BJ (cell line): ENCODE results near the gene CYB5R3. TPM values are rescaled to one million over a fixed set of nuclear protein-coding genes. Genes with fewer than 3 reads are reported as not detected.

Experiments used
- CTCF ChIA-PET: fragments of 350-600 bp; formaldehyde crosslinking; extraction: SDS; loops from one replicate; lab custom pipeline; 2021; ENCODE audit warnings: antibody characterized with exemption, inconsistent platforms; lab: Yijun Ruan, JAX
- POLR2A ChIA-PET: fragments of 300-600 bp; sonication (Branson Sonifier 250); formaldehyde crosslinking; extraction: SDS; loops from one replicate; lab custom pipeline; 2021; ENCODE audit warnings: antibody characterized with exemption; lab: Charles Lee
- DNase-seq: peaks from one replicate; pipeline ENCODE4 v3.0.0-alpha.2; 2011; ENCODE audit warnings: low read depth
- H3K27me3 ChIP-seq: 2 replicates; pipeline ENCODE4 v1.6.0; 2011; ENCODE audit warnings: low read length; ENCODE audit not compliant: control insufficient read depth, insufficient read depth
- H3K36me3 ChIP-seq: 2 replicates; pipeline ENCODE4 v1.5.1; 2011; ENCODE audit warnings: low read length; ENCODE audit not compliant: control insufficient read depth, insufficient read depth
- H3K4me3 ChIP-seq: 2 replicates; pipeline ENCODE4 v1.5.1; 2011; ENCODE audit warnings: low read depth, mild to moderate bottlenecking, control low read depth, low read length
- polyA plus RNA-seq: library from polyadenylated mRNA; depleted of rRNA; stranded (reverse); fragments of >200 nt; gene quantifications from 2 replicates; pipeline ENCODE4 v1.2.3, GENCODE V29; 2011
- TF ChIP-seq, protein P1 (sequence below): IDR thresholded peaks from 2 replicates; pipeline ENCODE4 v1.5.1; 2011; ENCODE audit warnings: low read depth, mild to moderate bottlenecking, control low read depth, inconsistent platforms, low read length, moderate library complexity; ENCODE audit not compliant: insufficient read depth

CYB5R3 gene
- polyA plus RNA-seq, 1 experiment, result 418 TPM

- ChIA-PET POLR2A (no interaction called here), CTCF (interaction anchor here (1.0 to 5.2 kb wide), 4 partner anchors 9 to 189 kb away, joined by 3 to 24 read pairs (median 4); partner anchors contain the start of gene POLDIP3)
- TF ChIP-seq, protein P1, sequence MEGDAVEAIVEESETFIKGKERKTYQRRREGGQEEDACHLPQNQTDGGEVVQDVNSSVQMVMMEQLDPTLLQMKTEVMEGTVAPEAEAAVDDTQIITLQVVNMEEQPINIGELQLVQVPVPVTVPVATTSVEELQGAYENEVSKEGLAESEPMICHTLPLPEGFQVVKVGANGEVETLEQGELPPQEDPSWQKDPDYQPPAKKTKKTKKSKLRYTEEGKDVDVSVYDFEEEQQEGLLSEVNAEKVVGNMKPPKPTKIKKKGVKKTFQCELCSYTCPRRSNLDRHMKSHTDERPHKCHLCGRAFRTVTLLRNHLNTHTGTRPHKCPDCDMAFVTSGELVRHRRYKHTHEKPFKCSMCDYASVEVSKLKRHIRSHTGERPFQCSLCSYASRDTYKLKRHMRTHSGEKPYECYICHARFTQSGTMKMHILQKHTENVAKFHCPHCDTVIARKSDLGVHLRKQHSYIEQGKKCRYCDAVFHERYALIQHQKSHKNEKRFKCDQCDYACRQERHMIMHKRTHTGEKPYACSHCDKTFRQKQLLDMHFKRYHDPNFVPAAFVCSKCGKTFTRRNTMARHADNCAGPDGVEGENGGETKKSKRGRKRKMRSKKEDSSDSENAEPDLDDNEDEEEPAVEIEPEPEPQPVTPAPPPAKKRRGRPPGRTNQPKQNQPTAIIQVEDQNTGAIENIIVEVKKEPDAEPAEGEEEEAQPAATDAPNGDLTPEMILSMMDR, result no peak
- Histone ChIP-seq H3K4me3 (no peak overlapping the region), H3K36me3 (peaks cover 47% of the 10 kb centered on the region), H3K27me3 (no peaks in the 10 kb centered on the region)
- DNase-seq, result no peak
Observed at GRCh38 chr22:42630901-42631602, 18.1 kb downstream of the CYB5R3 start.

GRCh38 chr22:42630211-42630610 is 19.0 kb downstream of the CYB5R3 start:
- POLR2A ChIA-PET, result no interaction called here

GRCh38 chr22:42627981-42628380 is 21.2 kb downstream of the CYB5R3 start:
- Histone ChIP-seq H3K4me3 (no peak overlapping the region), H3K36me3 (peaks cover 59% of the 10 kb centered on the region), H3K27me3 (no peaks in the 10 kb centered on the region)
- CTCF ChIA-PET, result no interaction called here
- TF ChIP-seq, protein P1, result no peak
- DNase-seq, result no peak
- POLR2A ChIA-PET, result no interaction called here

More at GRCh38 chr22:42630211-42630610, 19.0 kb downstream of the CYB5R3 start:
- TF ChIP-seq, protein P1, result no peak
- Histone ChIP-seq H3K27me3 (no peaks in the 10 kb centered on the region), H3K36me3 (peaks cover 51% of the 10 kb centered on the region), H3K4me3 (no peak overlapping the region)
- DNase-seq, result no peak
- CTCF ChIA-PET, result interaction anchor here (5.2 kb wide), 1 partner anchor 8 kb away, joined by 24 read pairs; no protein-coding TSS in a partner anchor

- ChIA-PET POLR2A (no interaction called here), CTCF (no interaction called here)
- TF ChIP-seq, protein P1, result no peak
- H3K27me3 ChIP-seq, result no peaks in the 10 kb centered on the region
- H3K36me3 ChIP-seq, result peaks cover 59% of the 10 kb centered on the region
- H3K4me3 ChIP-seq, result no peak overlapping the region
- no peak for DNase-seq
Observed at GRCh38 chr22:42626951-42627625, 22.1 kb downstream of the CYB5R3 start.

DNA sequence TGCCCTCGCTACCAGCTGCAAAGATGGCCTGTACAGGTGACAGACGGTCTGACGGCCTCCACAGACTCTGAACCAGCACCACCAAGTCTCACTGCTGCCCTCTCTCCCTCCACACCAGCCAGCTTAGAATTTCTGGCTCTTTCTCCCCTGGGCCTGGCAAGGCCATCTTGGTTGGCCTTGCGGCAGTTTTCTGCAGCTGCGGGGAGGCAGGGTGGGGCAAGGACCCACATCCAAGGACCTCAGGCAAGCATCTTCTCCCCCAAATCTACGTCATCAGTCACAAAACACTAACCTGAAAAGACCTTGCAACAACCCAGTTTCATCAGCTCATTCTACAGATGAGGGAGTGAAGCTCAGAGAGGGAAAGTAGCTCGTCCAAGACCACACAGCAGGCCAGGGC is 22.8 kb downstream of the CYB5R3 start:
- no peak overlapping the region for H3K4me3 ChIP-seq
- TF ChIP-seq, protein P1, result no peak
- H3K27me3 ChIP-seq, result no peaks in the 10 kb centered on the region
- POLR2A ChIA-PET, result no interaction called here
- CTCF ChIA-PET, result no interaction called here
- no peak for DNase-seq
- H3K36me3 ChIP-seq, result peaks cover 56% of the 10 kb centered on the region
